ENCODE measurements around the gene EYA4. TPM values are rescaled to one million over a fixed set of nuclear protein-coding genes. Genes with fewer than 3 reads are reported as not detected.

Gene EYA4
- polyA plus RNA-seq, 1 of the 3 experiments (the other 2 are of a cell fraction) = 0.08 TPM

GRCh38 chr6:133265066-133265465, 23.9 kb downstream of the EYA4 start:
- Histone ChIP-seq H3K9me2 (no peaks in the 10 kb centered on the region), H3K4me3 (ENCODE audit: low read depth in 2 of 2, low read length in 1 of 2) (no peak overlapping the region), H3K9me3 (no peaks in the 10 kb centered on the region), H3K79me2 (ENCODE audit: insufficient read depth) (no peaks in the 10 kb centered on the region), H3K4me1 (ENCODE audit: control insufficient read depth in 1 of 2, insufficient read depth in 2 of 2, low read depth in 1 of 2, low read length in 1 of 2) (no peaks in the 10 kb centered on the region), H3K36me3 (replicated peaks in 1 of 2; ENCODE audit: control insufficient read depth in 1 of 2, insufficient read depth in 2 of 2, low read length in 1 of 2) (no peaks in the 10 kb centered on the region), H2AFZ (ENCODE audit: low read depth) (no peak overlapping the region), H3K9ac (no peak overlapping the region), H4K20me1 (ENCODE audit: insufficient read depth) (no peaks in the 10 kb centered on the region), H3F3A (replicated peaks; ENCODE audit: insufficient read depth) (no peaks in the 10 kb centered on the region), H3K27ac (ENCODE audit: low read depth in 2 of 2, low read length in 1 of 2) (no peak overlapping the region), H3K27me3 (ENCODE audit: insufficient read depth) (no peaks in the 10 kb centered on the region), H3K4me2 (no peak overlapping the region)
- CTCF ChIA-PET = no interaction called here
- POLR2A ChIA-PET = no interaction called here
- WGBS (ENCODE audit: low lambda C conversion rate) = 15% methylated on average over 4 of the region's 4 CpGs
- TF ChIP-seq CHD2 (IDR thresholded peaks at IDR 0.05; ENCODE audit: low read length, partially characterized antibody) (no peak), RCOR1 (IDR thresholded peaks at IDR 0.05; ENCODE audit: low read length) (no peak), NRF1 (IDR thresholded peaks at IDR 0.05; ENCODE audit: low read depth, low read length) (no peak), REST (IDR thresholded peaks at IDR 0.05; ENCODE audit: low read depth, low read length) (no peak), MXI1 (IDR thresholded peaks at IDR 0.05; ENCODE audit: low read depth, low read length) (no peak), JUND (IDR thresholded peaks at IDR 0.05) (no peak), MAX (IDR thresholded peaks at IDR 0.05; ENCODE audit: low read depth) (no peak), ELF1 (IDR thresholded peaks at IDR 0.05) (no peak), POLR2AphosphoS5 (IDR thresholded peaks at IDR 0.05; ENCODE audit: low read depth, low read length) (no peak)
- DNase-seq = no peak

- no peaks in the 10 kb centered on the region for H3K4me1 ChIP-seq (ENCODE audit: control insufficient read depth in 1 of 2, insufficient read depth in 2 of 2, low read depth in 1 of 2, low read length in 1 of 2)
- no peaks in the 10 kb centered on the region for H3F3A ChIP-seq (replicated peaks; ENCODE audit: insufficient read depth)
- H3K9me3 ChIP-seq = no peaks in the 10 kb centered on the region
- H4K20me1 ChIP-seq (ENCODE audit: insufficient read depth) = no peaks in the 10 kb centered on the region
- H3K27ac ChIP-seq (ENCODE audit: low read depth in 2 of 2, low read length in 1 of 2) = no peak overlapping the region
- no peak overlapping the region for H3K4me3 ChIP-seq (ENCODE audit: low read depth in 2 of 2, low read length in 1 of 2)
- H3K9ac ChIP-seq = no peak overlapping the region
- ChIA-PET CTCF (no interaction called here), POLR2A (no interaction called here)
- H3K79me2 ChIP-seq (ENCODE audit: insufficient read depth) = no peaks in the 10 kb centered on the region
- no peak overlapping the region for H3K4me2 ChIP-seq
- no peak for DNase-seq
- no peaks in the 10 kb centered on the region for H3K9me2 ChIP-seq
- no peaks in the 10 kb centered on the region for H3K27me3 ChIP-seq (ENCODE audit: insufficient read depth)
- 55% methylated on average over 2 of the region's 2 CpGs for WGBS (ENCODE audit: low lambda C conversion rate)
- TF ChIP-seq USF1 (IDR thresholded peaks at IDR 0.05; ENCODE audit: borderline replicate concordance, low read depth) (no peak), TAF1 (IDR thresholded peaks at IDR 0.05; ENCODE audit: borderline replicate concordance, low read depth, low read length) (no peak), YY1 (IDR thresholded peaks at IDR 0.05; ENCODE audit: low read depth) (no peak), JUND (IDR thresholded peaks at IDR 0.05) (no peak), RCOR1 (IDR thresholded peaks at IDR 0.05; ENCODE audit: low read length) (no peak), RAD21 (IDR thresholded peaks at IDR 0.05; ENCODE audit: low read length) (no peak), MAX (IDR thresholded peaks at IDR 0.05; ENCODE audit: low read depth) (no peak)
- no peak overlapping the region for H2AFZ ChIP-seq (ENCODE audit: low read depth)
- no peaks in the 10 kb centered on the region for H3K36me3 ChIP-seq (replicated peaks in 1 of 2; ENCODE audit: control insufficient read depth in 1 of 2, insufficient read depth in 2 of 2, low read length in 1 of 2)
Measured at GRCh38 chr6:133266186-133266585, 25.0 kb downstream of the EYA4 start.
